SK-N-SH (cell line): ENCODE measurements around the gene TDG. TPM values are rescaled to one million over a fixed set of nuclear protein-coding genes. Genes with fewer than 3 reads are reported as not detected.

Experiments used
- CTCF ChIA-PET: fragments of 300-600, 350-600 bp; formaldehyde crosslinking; extraction: SDS; loops from one replicate; lab custom pipeline; 2021; lab: Yijun Ruan, JAX
- POLR2A ChIA-PET: fragments of 350-600 bp; sonication (Branson Sonifier 250); formaldehyde crosslinking; extraction: SDS; loops from one replicate; lab custom pipeline; 2020; ENCODE audit warnings: antibody characterized with exemption, inconsistent platforms; lab: Yijun Ruan, JAX
- DNase-seq: peaks from one replicate; pipeline ENCODE4 v3.0.0; 2012
- H2AFZ ChIP-seq: fragments of 200-600 bp; sonication (generic); 2 replicates; pipeline ENCODE4 v1.8.1; 2016; ENCODE audit warnings: antibody characterized with exemption, mild to moderate bottlenecking, low read depth
- H3F3A ChIP-seq: fragments of 200-600 bp; sonication (generic); replicated peaks from 2 replicates; pipeline ENCODE3; 2016; ENCODE audit warnings: antibody characterized with exemption, mild to moderate bottlenecking; ENCODE audit not compliant: insufficient read depth
- H3K27ac ChIP-seq, 2 experiments: fragments of 200-500 bp in 1 of 2; fragments of 200-600 bp in 1 of 2; sonication (Bioruptor generic) in 1 of 2; sonication (generic), shearing (Covaris generic) in 1 of 2; 2 replicates each; pipeline versions ENCODE4 v1.5.1 to v1.6.1; 2014 to 2016; ENCODE audit warnings: low read depth in 2 of 2, inconsistent platforms in 1 of 2, low read length in 1 of 2, mild to moderate bottlenecking in 1 of 2, mixed read lengths in 1 of 2
- H3K27me3 ChIP-seq: fragments of 200-600 bp; sonication (generic), shearing (Covaris generic); 2 replicates; pipeline ENCODE4 v1.6.1; 2016; ENCODE audit warnings: mixed run types; ENCODE audit not compliant: insufficient read depth
- H3K36me3 ChIP-seq, 2 experiments: fragments of 200-500 bp in 1 of 2; fragments of 200-600 bp in 1 of 2; sonication (Bioruptor generic) in 1 of 2; sonication (generic) in 1 of 2; replicated peaks in 1 of 2; 2 replicates each; pipeline versions ENCODE3 to v1.5.1; 2014 to 2016; ENCODE audit warnings: low read length in 1 of 2, mild to moderate bottlenecking in 1 of 2; ENCODE audit not compliant: insufficient read depth in 2 of 2, control insufficient read depth in 1 of 2
- H3K4me1 ChIP-seq, 2 experiments: fragments of 200-500 bp in 1 of 2; fragments of 200-600 bp in 1 of 2; sonication (Bioruptor generic) in 1 of 2; sonication (generic), shearing (Covaris generic) in 1 of 2; 2 replicates each; pipeline versions ENCODE4 v1.5.1 to v1.6.1; 2014 to 2016; ENCODE audit warnings: low read depth in 1 of 2, low read length in 1 of 2, mixed run types in 1 of 2; ENCODE audit not compliant: insufficient read depth in 2 of 2, control insufficient read depth in 1 of 2
- H3K4me2 ChIP-seq: fragments of 200-600 bp; sonication (generic), shearing (Covaris generic); 2 replicates; pipeline ENCODE4 v1.6.1; 2017; ENCODE audit warnings: mixed run types
- H3K4me3 ChIP-seq, 2 experiments: fragments of 200-500 bp in 1 of 2; fragments of 200-600 bp in 1 of 2; sonication (Bioruptor generic) in 1 of 2; sonication (generic), shearing (Covaris generic) in 1 of 2; 2 replicates each; pipeline versions ENCODE4 v1.5.1 to v1.8.1; 2014 to 2016; ENCODE audit warnings: low read depth in 2 of 2, inconsistent platforms in 1 of 2, low read length in 1 of 2, mild to moderate bottlenecking in 1 of 2, mixed read lengths in 1 of 2, moderate library complexity in 1 of 2
- H3K79me2 ChIP-seq: fragments of 200-600 bp; sonication (generic); 2 replicates; pipeline ENCODE4 v1.8.1; 2017; ENCODE audit warnings: mild to moderate bottlenecking; ENCODE audit not compliant: insufficient read depth
- H3K9ac ChIP-seq: fragments of 200-600 bp; sonication (generic); 2 replicates; pipeline ENCODE4 v1.6.1; 2017; ENCODE audit warnings: mixed run types
- H3K9me2 ChIP-seq: fragments of 200-600 bp; sonication (generic); 2 replicates; pipeline ENCODE4 v1.6.1; 2017; ENCODE audit warnings: mixed run types
- H3K9me3 ChIP-seq: fragments of 200-600 bp; sonication (generic); 2 replicates; pipeline ENCODE4 v1.6.1; 2017; ENCODE audit warnings: mixed run types, mild to moderate bottlenecking, moderate library complexity
- H4K20me1 ChIP-seq: fragments of 200-600 bp; sonication (generic); 2 replicates; pipeline ENCODE4 v1.6.1; 2017; ENCODE audit warnings: mild to moderate bottlenecking, mixed run types; ENCODE audit not compliant: insufficient read depth
- CTCF ChIP-seq: fragments of 200-600 bp; sonication (generic); IDR thresholded peaks from 2 replicates; pipeline ENCODE4 v1.6.1; 2017; ENCODE audit warnings: antibody characterized with exemption, mild to moderate bottlenecking, moderate library complexity
- ELF1 ChIP-seq: IDR thresholded peaks from 2 replicates; pipeline ENCODE4 v1.4.0; 2012
- EP300 ChIP-seq, 2 experiments: IDR thresholded peaks; 2 replicates each; pipeline versions ENCODE4 v1.4.0 to v1.6.1; 2012; ENCODE audit warnings: borderline replicate concordance in 1 of 2, low read depth in 1 of 2, low read length in 1 of 2
- EZH2phosphoT487 ChIP-seq: fragments of 200-600 bp; sonication (generic); IDR thresholded peaks from 2 replicates; pipeline ENCODE4 v1.6.1; 2017; ENCODE audit warnings: low read depth, mixed run types, mild to moderate bottlenecking, antibody characterized with exemption, moderate library complexity, borderline replicate concordance
- FOXM1 ChIP-seq: IDR thresholded peaks from 2 replicates; pipeline ENCODE4 v1.4.0; 2012; ENCODE audit warnings: low read depth, mild to moderate bottlenecking
- GABPA ChIP-seq: IDR thresholded peaks from 2 replicates; pipeline ENCODE4 v1.4.0; 2012; ENCODE audit warnings: low read depth, mild to moderate bottlenecking
- GATA2 ChIP-seq: sonication (generic); formaldehyde crosslinking; IDR thresholded peaks from 2 replicates; pipeline ENCODE4 v1.5.0; 2020; ENCODE audit warnings: mild to moderate bottlenecking, missing genetic modification reagents
- IRF3 ChIP-seq: fragments of 150-350 bp; IDR thresholded peaks from 2 replicates; pipeline ENCODE4 v1.6.1; 2016; ENCODE audit warnings: mild to moderate bottlenecking, low read depth, low read length
- MAX ChIP-seq: IDR thresholded peaks from 2 replicates; pipeline ENCODE4 v1.4.0; 2012; ENCODE audit warnings: low read depth
- MXI1 ChIP-seq: IDR thresholded peaks from 2 replicates; pipeline ENCODE4 v1.6.1; 2012; ENCODE audit warnings: mild to moderate bottlenecking, low read depth, low read length, improper control_type of control experiment
- NFIC ChIP-seq: IDR thresholded peaks from 2 replicates; pipeline ENCODE4 v1.4.0; 2012; ENCODE audit warnings: borderline replicate concordance
- PBX3 ChIP-seq: IDR thresholded peaks from 2 replicates; pipeline ENCODE4; 2012
- RFX5 ChIP-seq: IDR thresholded peaks from 2 replicates; pipeline ENCODE4 v1.6.1; 2012; ENCODE audit warnings: mild to moderate bottlenecking, improper control_type of control experiment, low read length
- SIN3A ChIP-seq: IDR thresholded peaks from 2 replicates; pipeline ENCODE4 v1.6.1; 2012; ENCODE audit warnings: low read depth, mild to moderate bottlenecking, low read length, moderate library complexity, borderline replicate concordance
- SMC3 ChIP-seq: IDR thresholded peaks from 2 replicates; pipeline ENCODE4 v1.6.1; 2012; ENCODE audit warnings: low read depth, low read length, improper control_type of control experiment
- TAF1 ChIP-seq: IDR thresholded peaks from 2 replicates; pipeline ENCODE4 v1.6.1; 2012; ENCODE audit warnings: low read depth, mild to moderate bottlenecking, low read length, moderate library complexity, borderline replicate concordance
- USF1 ChIP-seq: IDR thresholded peaks from 2 replicates; pipeline ENCODE4 v1.4.0; 2012; ENCODE audit warnings: low read depth, borderline replicate concordance
- USF2 ChIP-seq: fragments of 150-350 bp; IDR thresholded peaks from 2 replicates; pipeline ENCODE4 v1.6.1; 2017; ENCODE audit warnings: antibody characterized with exemption, low read length, low read depth, borderline replicate concordance
- YY1 ChIP-seq: IDR thresholded peaks from 2 replicates; pipeline ENCODE4 v1.4.0; 2012; ENCODE audit warnings: low read depth, mild to moderate bottlenecking
- ZBTB33 ChIP-seq: IDR thresholded peaks from 2 replicates; pipeline ENCODE4 v1.4.0; 2012; ENCODE audit warnings: low read depth, borderline replicate concordance
- WGBS: methylation state at CpG from one replicate; pipeline ENCODE4 v1.1.6; 2017; ENCODE audit warnings: low lambda C conversion rate; 5-methylcytosine and 5-hydroxymethylcytosine counted together
- polyA plus RNA-seq, 3 experiments: library from polyadenylated mRNA; depleted of rRNA; stranded (reverse); fragments of >200 nt; gene quantifications; 2 replicates each; pipeline ENCODE4 v1.2.3, GENCODE V29; 2012

The TDG gene
- polyA plus RNA-seq, 1 of the 3 experiments (the other 2 are of a cell fraction): 11.3 TPM

GRCh38 chr12:103965590-103966504 is at the start of gene TDG (continued):
- TF ChIP-seq USF2 (peak; percentile 94), PBX3 (0 out of 2 replicates have a peak, but pooled peaks have one; percentile 21), RFX5 (0 out of 2 replicates have a peak, but pooled peaks have one; percentile 10), USF1 (peak; percentile 99), SIN3A (peak; percentile 78), TAF1 (peak; percentile 70)
- TF ChIP-seq, all 33 proteins: peak for 20

- H2AFZ ChIP-seq: no peak overlapping the region
- no peaks in the 10 kb centered on the region for H3F3A ChIP-seq
- H3K9me2 ChIP-seq: no peaks in the 10 kb centered on the region
- no peaks in the 10 kb centered on the region for H3K4me1 ChIP-seq
- no peak overlapping the region for H3K4me3 ChIP-seq
- H3K4me2 ChIP-seq: no peak overlapping the region
- 52% methylated on average over 3 of the region's 3 CpGs for WGBS
- no peak overlapping the region for H3K9ac ChIP-seq
- POLR2A ChIA-PET: no interaction called here
- no peaks in the 10 kb centered on the region for H3K9me3 ChIP-seq
- H3K36me3 ChIP-seq: peaks cover 0 to 5% of the 10 kb centered on the region in 2 experiments
- H3K27me3 ChIP-seq: no peaks in the 10 kb centered on the region
- H3K27ac ChIP-seq: no peak overlapping the region
- H3K79me2 ChIP-seq: no peaks in the 10 kb centered on the region
- CTCF ChIA-PET: interaction anchor here (0.6 kb wide), 1 partner anchor 15 kb away, joined by 3 read pairs; no protein-coding TSS in a partner anchor
- no peaks in the 10 kb centered on the region for H4K20me1 ChIP-seq
- no peak for DNase-seq
- TF ChIP-seq SIN3A (no peak), EP300 (IDR thresholded peaks at IDR 0.05; ENCODE audit: borderline replicate concordance in 1 of 2, low read depth in 1 of 2, low read length in 1 of 2) (no peak), EZH2phosphoT487 (no peak), YY1 (no peak), MXI1 (no peak), IRF3 (no peak), FOXM1 (no peak), NFIC (no peak), MAX (no peak), GATA2 (no peak), SMC3 (no peak), GABPA (no peak), CTCF (no peak), ZBTB33 (no peak), USF2 (no peak), ELF1 (no peak)
These were observed 47.8 kb upstream of the TDG start for GRCh38 chr12:103917873-103918272.
